GM18858 (cell line): ENCODE data around the gene NEURL3.
"Not testable (repeated sequence)": the region's sequence is repeated elsewhere in the genome, so short reads cannot be mapped to it uniquely, and the experiment has no call there.

Source experiments
- ATAC-seq: cut with Tn5 transposase; IDR thresholded peaks from one replicate; pipeline ENCODE4 v1.9.1; 2021; ENCODE audit not compliant: unreplicated experiment

Gene NEURL3

GRCh38 chr2:96486696-96487095, 18.5 kb downstream of the NEURL3 start:
- no peak for ATAC-seq

GRCh38 chr2:96485751-96486651, 19.2 kb downstream of the NEURL3 start:
- ATAC-seq, result peak; percentile 85

GRCh38 chr2:96485350-96485749, 19.8 kb downstream of the NEURL3 start:
- ATAC-seq, result no peak

GRCh38 chr2:96484091-96484490, 21.1 kb downstream of the NEURL3 start:
- no peak for ATAC-seq

- ATAC-seq, result no peak
Measured at GRCh38 chr2:96477458-96477857, 27.7 kb downstream of the NEURL3 start.

- no peak for ATAC-seq
Measured at GRCh38 chr2:96471772-96472171, 33.4 kb downstream of the NEURL3 start.

- ATAC-seq, result no peak
Measured at GRCh38 chr2:96470636-96471035, 34.5 kb downstream of the NEURL3 start.

- no peak for ATAC-seq
Measured at GRCh38 chr2:96470109-96470508, 35.0 kb downstream of the NEURL3 start.

GRCh38 chr2:96468904-96469303, 36.3 kb downstream of the NEURL3 start:
- ATAC-seq, result no peak

GRCh38 chr2:96464651-96465050, 40.5 kb downstream of the NEURL3 start:
- ATAC-seq, result no peak

- no peak for ATAC-seq
Measured at GRCh38 chr2:96464061-96464460, 41.1 kb downstream of the NEURL3 start.

GRCh38 chr2:96463119-96463518, 42.0 kb downstream of the NEURL3 start:
- ATAC-seq, result no peak

GRCh38 chr2:96461616-96462015, 43.5 kb downstream of the NEURL3 start:
- not testable (repeated sequence) for ATAC-seq

GRCh38 chr2:96452053-96452452, 53.1 kb downstream of the NEURL3 start:
- ATAC-seq, result no peak

GRCh38 chr2:96449637-96450036, 55.5 kb downstream of the NEURL3 start:
- no peak for ATAC-seq

GRCh38 chr2:96449174-96449573, 56.0 kb downstream of the NEURL3 start:
- no peak for ATAC-seq

- no peak for ATAC-seq
Measured at GRCh38 chr2:96447726-96448125, 57.4 kb downstream of the NEURL3 start.
